Epithelial cell of esophagus (primary cell): ENCODE measurements around the gene COL18A1.

Source experiments
- DNase-seq: peaks from one replicate; pipeline ENCODE4 v3.0.0; 2010; ENCODE audit warnings: low read depth
- H3K4me3 ChIP-seq: 2 replicates; pipeline ENCODE4 v1.5.1; 2011; ENCODE audit warnings: mild to moderate bottlenecking, low read length, control low read depth
- CTCF ChIP-seq: IDR thresholded peaks from 2 replicates; pipeline ENCODE4 v1.5.1; 2011; ENCODE audit warnings: low read depth, mild to moderate bottlenecking, low read length, control low read depth, inconsistent platforms; ENCODE audit not compliant: insufficient read depth; ENCODE audit errors: missing control alignments

The COL18A1 gene

GRCh38 chr21:45468051-45468970 lies 63.3 kb downstream of the COL18A1 start:
- no peak for DNase-seq
- no peak overlapping the region for H3K4me3 ChIP-seq
- TF ChIP-seq CTCF: no peak

GRCh38 chr21:45468971-45469272 lies 64.0 kb downstream of the COL18A1 start:
- no peak for TF ChIP-seq CTCF
- no peak overlapping the region for H3K4me3 ChIP-seq

GRCh38 chr21:45469273-45470086 lies 64.5 kb downstream of the COL18A1 start:
- TF ChIP-seq CTCF: no peak
- no peak overlapping the region for H3K4me3 ChIP-seq
- no peak for DNase-seq

More at GRCh38 chr21:45468971-45469272, 64.0 kb downstream of the COL18A1 start:
- no peak for DNase-seq

- DNase-seq: no peak
- H3K4me3 ChIP-seq: no peak overlapping the region
- TF ChIP-seq CTCF: no peak
Observed at GRCh38 chr21:45470087-45470515, 65.1 kb downstream of the COL18A1 start.

GRCh38 chr21:45470773-45471524 lies 66.0 kb downstream of the COL18A1 start:
- peak; percentile 91 for DNase-seq
- H3K4me3 ChIP-seq: peak overlapping the region; percentile 4
- TF ChIP-seq CTCF: no peak

- no peak for DNase-seq
- no peak for TF ChIP-seq CTCF
- H3K4me3 ChIP-seq: peak overlapping the region; percentile 4
Observed at GRCh38 chr21:45471525-45472221, 66.7 kb downstream of the COL18A1 start.
